HG02678 (cell line): Measurements from ENCODE around the gene CACNA1D.

Source experiments
- ATAC-seq: cut with Tn5 transposase; IDR thresholded peaks from one replicate; pipeline ENCODE4 v1.9.1; 2021; ENCODE audit warnings: mild to moderate bottlenecking, moderate library complexity; ENCODE audit not compliant: unreplicated experiment

The CACNA1D gene

GRCh38 chr3:53495146-53495519, 722 bp downstream of the CACNA1D start:
- ATAC-seq, result no peak

DNA sequence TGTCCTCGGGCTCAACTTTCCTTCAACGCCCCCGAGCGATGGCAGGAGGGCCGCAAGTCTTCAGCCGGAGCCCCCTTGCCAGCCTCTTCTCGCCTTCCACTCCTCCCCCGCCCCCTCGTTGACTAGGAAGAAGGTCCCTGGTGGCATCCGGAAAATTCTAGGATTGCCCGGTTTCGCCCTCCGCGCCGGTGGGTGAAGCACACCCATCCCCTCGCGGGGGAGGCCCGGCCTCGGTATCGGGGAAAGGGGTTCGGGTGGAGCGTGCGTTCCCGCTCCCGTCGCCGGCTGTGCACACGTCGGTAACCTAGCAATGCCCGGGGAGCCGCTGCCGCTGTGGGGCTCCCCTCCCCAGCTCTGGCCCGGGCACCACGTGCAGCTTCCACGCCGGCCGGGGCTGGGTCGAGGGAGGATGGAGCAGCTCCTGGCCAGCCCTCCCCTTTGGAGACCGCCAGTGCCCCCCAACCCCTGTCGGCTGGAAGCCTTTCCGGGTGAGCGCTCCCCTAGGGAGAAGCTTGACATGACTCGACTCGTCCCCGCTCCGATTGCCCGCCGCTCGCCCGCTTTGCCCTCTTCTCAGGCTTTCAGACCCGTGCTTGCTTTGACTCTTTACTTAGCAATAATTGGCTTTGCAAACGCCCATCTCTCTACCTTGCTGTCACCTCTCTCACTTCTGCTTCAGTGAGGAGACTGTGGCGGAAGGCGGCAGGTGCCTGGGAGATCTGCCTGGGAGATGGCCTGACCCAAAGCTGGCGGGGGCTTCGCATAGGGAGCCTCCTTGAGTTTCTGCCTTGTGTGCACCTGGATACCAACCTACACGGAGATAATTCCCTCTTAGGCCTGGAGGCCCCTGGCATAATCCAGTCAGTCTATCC, 1.3 kb downstream of the CACNA1D start:
- ATAC-seq, result no peak

GRCh38 chr3:53496392-53496670, 1.9 kb downstream of the CACNA1D start:
- no peak for ATAC-seq

GRCh38 chr3:53496984-53497383, 2.6 kb downstream of the CACNA1D start:
- ATAC-seq, result no peak

DNA sequence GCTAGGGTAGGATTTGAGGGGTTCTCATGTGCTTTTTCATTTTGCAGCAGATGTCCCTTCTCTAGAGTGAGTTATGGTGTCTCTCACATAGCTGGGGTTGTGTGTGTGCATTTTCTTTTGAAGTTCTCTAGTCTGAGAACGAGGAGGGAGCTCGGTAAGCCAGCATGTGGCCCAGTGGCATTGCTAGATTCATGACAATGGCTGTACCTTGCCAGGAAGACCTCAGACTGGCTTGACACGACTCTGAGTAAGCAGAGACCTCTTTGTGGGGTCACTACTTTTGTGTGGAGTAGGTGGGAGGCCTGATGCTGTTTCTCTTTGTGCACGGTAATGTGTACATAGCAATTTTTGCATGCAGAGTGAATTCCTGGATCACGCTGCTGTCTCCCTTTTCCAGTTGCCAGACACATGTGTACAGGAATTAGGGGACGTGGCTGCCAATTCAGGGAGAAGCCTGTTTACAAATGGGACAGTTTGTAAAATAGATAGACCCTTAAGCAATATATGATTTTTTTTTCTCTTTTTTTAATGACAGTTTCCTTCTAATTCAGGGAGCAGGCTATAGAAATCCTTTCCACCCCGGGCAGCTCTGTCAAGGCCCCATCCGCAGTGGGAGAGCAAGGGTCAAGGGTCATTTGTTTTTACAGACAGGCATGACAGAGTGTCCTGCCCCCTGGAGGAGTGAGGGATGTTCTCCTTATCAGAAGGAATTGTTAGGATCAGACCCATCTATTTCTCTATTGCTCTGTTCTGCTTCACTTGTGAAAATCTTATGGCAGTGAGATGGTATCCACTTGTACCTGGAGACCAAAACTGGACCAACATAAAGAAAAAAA, 4.6 kb downstream of the CACNA1D start:
- no peak for ATAC-seq

GRCh38 chr3:53500165-53500777, 5.9 kb downstream of the CACNA1D start:
- no peak for ATAC-seq

- no peak for ATAC-seq
Observed at GRCh38 chr3:53501178-53501577, 6.8 kb downstream of the CACNA1D start.

DNA sequence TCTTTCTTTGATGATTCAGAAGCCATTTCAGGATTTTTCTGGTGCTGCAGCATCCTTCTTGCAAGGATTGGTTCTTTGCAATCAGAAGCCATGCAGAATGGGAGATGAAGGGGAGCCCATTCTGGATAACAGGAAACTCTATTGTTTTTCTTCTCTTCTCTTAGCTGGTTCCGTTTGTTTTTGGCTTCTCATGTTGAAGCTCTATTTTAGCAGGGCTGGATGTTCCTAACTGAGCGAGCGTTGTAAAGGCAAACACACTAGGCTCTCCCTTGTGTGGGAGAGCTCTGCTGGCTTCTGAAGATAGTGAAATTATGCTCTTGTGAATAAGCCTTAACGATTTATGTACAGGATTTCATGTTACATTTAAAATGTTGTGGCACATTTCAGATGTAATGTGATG, 8.3 kb downstream of the CACNA1D start:
- ATAC-seq, result no peak

- no peak for ATAC-seq
Observed at GRCh38 chr3:53503195-53503594, 8.8 kb downstream of the CACNA1D start.

- ATAC-seq, result no peak
Observed at GRCh38 chr3:53506110-53506762, 11.8 kb downstream of the CACNA1D start.

DNA sequence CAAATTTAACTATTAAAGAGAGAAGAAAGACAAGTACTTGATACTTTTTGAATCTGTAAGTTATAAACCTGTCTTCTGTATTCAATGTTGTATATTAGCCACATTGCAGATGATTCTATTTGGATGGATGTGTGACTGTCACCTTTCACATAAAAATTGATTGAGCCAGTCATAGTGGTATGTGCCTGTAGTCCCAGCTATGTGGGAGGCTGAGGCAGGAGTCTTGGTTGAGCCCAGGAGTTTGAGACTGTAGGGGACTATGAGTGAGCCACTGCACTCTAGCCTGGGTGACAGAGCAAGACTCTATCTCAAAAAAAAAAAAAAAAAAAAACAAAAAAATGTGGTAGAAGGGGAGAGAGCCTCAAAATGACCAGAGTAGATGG, 12.3 kb downstream of the CACNA1D start:
- ATAC-seq, result no peak

DNA sequence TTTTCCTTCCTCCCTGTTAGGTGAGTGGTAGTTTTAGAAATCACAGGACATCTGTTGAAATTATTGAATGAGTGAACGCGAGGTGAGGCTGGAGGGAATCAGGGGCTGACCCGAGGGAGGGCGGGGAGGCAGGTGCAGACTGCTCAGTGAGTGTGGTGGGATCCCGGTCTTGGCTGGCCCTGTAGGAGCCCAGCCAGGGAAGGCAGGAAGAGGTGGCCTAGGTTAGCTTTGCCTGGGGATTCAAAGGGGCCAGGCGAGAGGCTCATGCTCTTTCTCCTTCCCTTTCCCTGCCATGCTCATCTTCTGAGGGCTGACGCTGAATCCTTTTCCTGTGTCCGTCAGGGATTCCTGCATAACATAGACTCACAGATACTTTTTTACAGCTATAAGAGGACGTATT, 15.1 kb downstream of the CACNA1D start:
- no peak for ATAC-seq

- no peak for ATAC-seq
Observed at GRCh38 chr3:53510508-53510907, 16.1 kb downstream of the CACNA1D start.

DNA sequence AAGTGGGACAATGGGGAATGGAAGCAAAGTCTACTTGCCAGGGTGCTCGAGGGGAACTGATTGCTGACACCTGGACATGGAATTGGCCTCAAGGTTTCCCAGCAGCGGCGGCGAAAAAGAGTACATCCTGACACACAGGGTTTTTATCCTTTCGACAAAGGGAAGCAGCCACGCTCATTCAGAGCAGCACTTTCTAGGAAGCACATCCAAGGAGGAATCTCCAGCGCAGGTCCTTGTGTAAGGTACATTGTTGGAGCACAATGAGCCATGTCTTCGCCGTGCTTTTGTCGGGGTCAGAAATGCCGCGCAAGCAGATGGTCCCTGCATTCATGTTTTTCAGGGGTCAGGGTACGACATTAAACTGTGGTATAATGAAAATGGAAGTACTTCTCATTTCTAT, 16.8 kb downstream of the CACNA1D start:
- ATAC-seq, result no peak

GRCh38 chr3:53513556-53514190, 19.3 kb downstream of the CACNA1D start:
- no peak for ATAC-seq

- ATAC-seq, result no peak
Observed at GRCh38 chr3:53516339-53516738, 21.9 kb downstream of the CACNA1D start.

DNA sequence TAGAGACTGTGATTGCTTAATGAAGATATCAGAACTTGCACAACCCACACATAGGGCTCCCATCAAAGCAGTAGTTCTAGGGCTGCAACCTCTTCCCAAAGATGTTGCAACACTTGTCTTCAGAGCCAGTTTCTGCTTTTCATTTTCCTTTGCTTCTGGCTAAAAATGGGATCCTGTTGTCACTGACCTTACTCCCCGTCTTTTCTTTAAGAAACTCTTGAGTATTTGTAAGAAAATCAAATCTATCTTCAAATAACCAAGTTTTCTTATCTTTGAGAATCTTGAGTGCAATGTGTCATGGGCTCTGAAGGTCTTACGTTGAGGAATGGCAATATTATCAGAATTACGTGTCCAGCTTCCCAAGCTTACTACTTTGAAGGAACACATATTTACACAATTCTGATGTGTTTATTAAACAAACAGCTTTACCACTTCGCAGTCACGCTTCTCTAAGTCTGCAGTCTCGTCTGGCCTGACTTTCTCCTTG, 24.1 kb downstream of the CACNA1D start:
- ATAC-seq, result no peak

GRCh38 chr3:53519065-53519709, 24.8 kb downstream of the CACNA1D start:
- ATAC-seq, result no peak

GRCh38 chr3:53523346-53523745, 28.9 kb downstream of the CACNA1D start:
- ATAC-seq, result no peak

- ATAC-seq, result no peak
Observed at GRCh38 chr3:53524566-53524965, 30.2 kb downstream of the CACNA1D start.
